Adrenal gland (tissue), 12 donors: ENCODE data around the gene SLC34A1. TPM values are rescaled to one million over a fixed set of nuclear protein-coding genes. Genes with fewer than 3 reads are reported as not detected.

Source experiments
- DNase-seq, 7 donors: peaks; one replicate each; pipeline ENCODE4 v3.0.0-alpha.2; 2019 to 2020
- H3K27ac ChIP-seq, 5 donors: fragments of 200-600 bp; sonication (generic) in 4 of 5; 1 replicate in 3 of 5; 2 replicates in 2 of 5; pipeline versions ENCODE4 v1.5.1 to v1.8.0; 2016 to 2020; ENCODE audit warnings: mild to moderate bottlenecking in 1 of 5
- H3K27me3 ChIP-seq: fragments of 200-600 bp; 2 replicates; pipeline ENCODE4 v1.8.0; 2021
- H3K36me3 ChIP-seq, 2 donors: fragments of 200-600 bp; replicated peaks in 1 of 2; 1 replicate in 1 of 2; 2 replicates in 1 of 2; pipeline versions ENCODE4 v1.5.1 to v1.8.0; 2018 to 2022
- H3K4me1 ChIP-seq, 2 donors: fragments of 200-600 bp; replicated peaks in 1 of 2; 1 replicate in 1 of 2; 2 replicates in 1 of 2; pipeline versions ENCODE4 v1.5.1 to v1.8.0; 2018 to 2021
- H3K4me3 ChIP-seq, 4 donors: fragments of 200-600 bp; sonication (generic) in 3 of 4; one replicate each; pipeline ENCODE4 v1.5.1; 2016 to 2018
- H3K9me3 ChIP-seq, 3 donors: fragments of 200-600 bp; sonication (generic) in 1 of 3; replicated peaks in 1 of 3; 1 replicate in 2 of 3; 2 replicates in 1 of 3; pipeline versions ENCODE4 v1.5.1 to v1.8.0; 2016 to 2021
- CTCF ChIP-seq, 6 experiments: fragments of 450-650 bp in 4 of 6; fragments of 200-600 bp in 2 of 6; sonication (generic) in 1 of 6; IDR thresholded peaks; 1 replicate in 5 of 6; 2 replicates in 1 of 6; pipeline versions ENCODE4 v1.5.1 to v1.8.0; 2016 to 2021; ENCODE audit warnings: antibody characterized with exemption in 6 of 6, mild to moderate bottlenecking in 2 of 6, moderate library complexity in 1 of 6
- POLR2A ChIP-seq, 2 donors: fragments of 450-650 bp; IDR thresholded peaks; one replicate each; pipeline ENCODE4 v1.6.1; 2017; ENCODE audit warnings: antibody characterized with exemption in 2 of 2, mild to moderate bottlenecking in 2 of 2, moderate library complexity in 1 of 2
- WGBS, 4 donors: extraction: QIAGEN DNeasy Blood & Tissue Kit in 2 of 4; methylation state at CpG; one replicate each; pipeline versions ENCODE4 v1.1.5 to v1.1.7; 2013 to 2017; 5-methylcytosine and 5-hydroxymethylcytosine counted together
- intact Hi-C, 2 donors: fragments of 100-400 bp; cut with DNase I; formaldehyde crosslinking; loops; one replicate each; pipeline versions ENCODE4 v1.14.1 to v1.15.0; 2022 to 2023
- polyA plus RNA-seq, 3 donors: library from polyadenylated mRNA; stranded (reverse); fragments of 200-250 nt in 2 of 3; fragments of 350-450 nt in 1 of 3; fragmentation: Illumina TruSeq in 1 of 3; extraction: RNeasy Lipid Tissue Mini Kit (QIAGEN cat#74804) in 1 of 3; gene quantifications; one replicate each; pipeline ENCODE4 v1.2.3, GENCODE V29; 2013 to 2014
- total RNA-seq, 9 donors: library from RNA; depleted of rRNA in 4 of 9; stranded (reverse); fragments of >200 nt in 4 of 9; fragments of 120-200 nt in 1 of 9; fragmentation: NEBNext Ultra II Directional in 1 of 9; extraction: Animal tissue kit (Norgen Biotek cat#: 25700) in 1 of 9; gene quantifications; one replicate each; pipeline versions ENCODE4 v1.1.0 to v1.2.4, GENCODE V29; 2013 to 2023
- donor health status: healthy with polysubstance abuse.
- donor health status: Bipolar disorder and iron deficiency.
- donor health status: DM: yes; HTN: yes; CAD: no.
- donor health status: DM: no; HTN: no; CAD: no.
- donor health status: DM: no; HTN: no; CAD: no.
- donor health status: DM: yes; HTN: yes; CAD: no.

Gene SLC34A1
- total and polyA plus RNA-seq, 12 donors: not detected

DNA sequence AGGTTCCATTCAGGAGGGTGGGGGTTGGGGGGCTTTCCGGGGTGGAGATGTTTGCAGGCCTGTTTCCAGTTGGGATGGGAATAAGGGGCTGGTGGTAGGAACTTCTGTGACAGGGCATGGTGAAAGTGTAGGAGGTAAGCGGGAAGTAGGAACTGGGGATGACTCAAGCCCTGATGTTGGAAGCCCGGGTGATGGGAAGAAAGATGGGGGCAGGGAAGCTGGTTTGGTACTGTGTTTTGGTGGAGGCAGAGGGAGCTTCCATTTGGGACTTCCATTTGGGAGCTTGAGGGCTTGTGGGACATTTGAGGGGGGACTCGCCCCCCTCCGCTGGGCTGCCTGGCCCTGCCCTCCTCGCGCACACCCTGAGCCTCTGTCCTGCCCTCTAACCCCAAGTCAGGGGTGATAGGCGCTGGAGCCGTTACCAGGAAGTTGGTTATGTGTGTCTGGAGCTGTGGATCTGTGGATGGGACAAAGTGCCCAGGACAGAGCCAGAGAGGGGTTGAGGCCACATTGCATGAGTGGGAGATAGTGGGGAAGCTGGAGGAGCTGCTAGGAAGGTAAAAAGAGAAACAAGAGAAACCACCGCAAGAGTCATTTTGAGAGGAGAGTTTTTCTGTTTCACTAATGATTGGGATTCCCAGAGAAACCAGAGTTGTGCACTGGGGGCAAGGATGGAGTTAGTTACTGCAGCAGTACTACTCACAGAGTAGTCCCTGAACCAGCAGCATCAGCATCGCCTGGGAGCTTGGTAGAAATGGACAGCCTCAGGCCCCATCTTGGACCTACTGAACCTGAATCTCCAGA is 19.9 kb upstream of the SLC34A1 start:
- no peaks in the 10 kb centered on the region for H3K27me3 ChIP-seq
- no peaks in the 10 kb centered on the region for H3K9me3 ChIP-seq
- no peak overlapping the region for H3K27ac ChIP-seq
- 65 to 76% (median 72%) methylated on average over 7 to 11 of the region's 11 CpGs for WGBS, 4 donors
- H3K4me1 ChIP-seq: peaks cover 27 to 31% of the 10 kb centered on the region in 2 donors
- no peaks in the 10 kb centered on the region for H3K36me3 ChIP-seq
- no peak for DNase-seq
- H3K4me3 ChIP-seq: no peak overlapping the region
- intact Hi-C loops: no loop called here
- no peak for TF ChIP-seq POLR2A (IDR thresholded peaks at IDR 0.05)
- no peak for TF ChIP-seq CTCF (IDR thresholded peaks at IDR 0.05)

DNA sequence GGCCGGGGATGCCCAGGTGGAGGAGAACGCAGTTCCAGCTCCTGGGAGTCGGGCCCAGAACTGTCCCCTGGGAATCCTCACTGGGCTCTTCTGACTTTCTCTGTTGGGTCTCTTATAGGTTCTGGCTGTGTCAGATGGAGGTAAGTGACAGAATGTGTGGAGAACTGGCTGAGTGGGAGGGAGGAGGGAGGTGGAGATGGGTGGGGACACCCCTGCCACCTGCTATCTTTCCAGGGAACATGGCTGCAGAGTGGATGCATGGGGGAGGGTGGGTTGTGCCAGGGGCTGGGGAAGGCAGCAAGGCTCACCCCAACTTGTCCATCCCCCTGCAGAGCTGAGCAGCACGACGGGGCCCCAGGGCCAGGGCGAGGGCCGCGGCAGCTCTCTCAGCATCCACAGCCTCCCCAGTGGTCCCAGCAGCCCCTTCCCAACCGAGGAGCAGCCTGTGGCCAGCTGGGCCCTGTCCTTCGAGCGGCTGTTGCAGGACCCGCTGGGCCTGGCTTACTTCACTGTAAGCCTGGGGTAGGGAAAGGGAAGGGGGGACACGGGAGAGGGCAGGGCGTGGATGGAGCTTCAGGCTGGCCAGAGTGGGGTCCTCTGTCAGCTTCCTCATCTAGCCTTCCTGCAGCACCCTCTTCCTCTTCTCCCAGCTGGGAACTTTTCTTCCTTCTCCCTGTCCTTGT is 18.2 kb upstream of the SLC34A1 start:
- H3K27me3 ChIP-seq: no peaks in the 10 kb centered on the region
- H3K4me1 ChIP-seq: peaks cover 27 to 36% of the 10 kb centered on the region in 2 donors
- no peak overlapping the region for H3K4me3 ChIP-seq
- TF ChIP-seq CTCF (IDR thresholded peaks at IDR 0.05) (no peak), POLR2A (IDR thresholded peaks at IDR 0.05) (no peak)
- H3K27ac ChIP-seq: peak overlapping the region; percentile 87 to 98 (median 94)
- intact Hi-C loops: no loop called here
- no peaks in the 10 kb centered on the region for H3K36me3 ChIP-seq
- no peaks in the 10 kb centered on the region for H3K9me3 ChIP-seq
- DNase-seq: peak in 2 of 7 donors; percentile 35 to 36
- 70 to 84% (median 81%) methylated on average over 5 to 14 of the region's 14 CpGs for WGBS, 4 donors

DNA sequence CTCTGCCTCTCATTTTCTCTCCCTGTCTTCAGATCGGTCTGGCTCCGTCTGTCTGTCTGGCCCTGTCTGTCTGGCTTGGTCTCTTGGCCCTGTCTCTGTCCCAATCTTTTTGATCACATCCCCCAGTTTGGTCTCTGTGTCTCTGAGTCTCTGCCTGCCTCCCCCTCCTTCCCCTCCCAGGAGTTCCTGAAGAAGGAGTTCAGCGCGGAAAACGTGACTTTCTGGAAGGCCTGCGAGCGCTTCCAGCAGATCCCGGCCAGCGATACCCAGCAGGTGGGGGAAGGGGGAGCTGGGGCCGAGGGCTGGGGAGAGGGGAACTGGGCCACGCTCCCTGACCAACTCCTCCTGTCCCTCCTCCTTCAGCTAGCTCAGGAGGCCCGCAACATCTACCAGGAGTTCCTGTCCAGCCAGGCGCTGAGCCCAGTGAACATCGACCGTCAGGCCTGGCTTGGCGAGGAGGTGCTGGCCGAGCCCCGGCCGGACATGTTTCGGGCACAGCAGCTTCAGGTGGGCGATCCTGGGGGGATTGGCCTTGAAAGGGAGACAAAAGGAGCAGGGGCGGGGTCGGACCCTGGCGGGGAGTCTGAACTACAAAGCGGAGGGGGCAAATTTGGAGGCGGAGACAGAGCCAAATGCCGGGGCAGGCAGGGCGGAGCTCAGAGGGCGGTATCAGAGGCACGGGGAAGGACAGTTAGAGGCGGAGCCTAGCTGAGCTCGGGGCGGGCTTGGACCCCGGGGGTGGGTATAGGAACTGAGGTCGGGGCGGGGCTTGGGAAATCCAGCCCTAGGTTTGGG is 17.5 kb upstream of the SLC34A1 start:
- no peaks in the 10 kb centered on the region for H3K9me3 ChIP-seq
- no peak for TF ChIP-seq CTCF (IDR thresholded peaks at IDR 0.05)
- TF ChIP-seq POLR2A (IDR thresholded peaks at IDR 0.05): peak in 1 of 2 donors; percentile 61
- 16 to 29% (median 18%) methylated on average over 16 to 36 of the region's 36 CpGs for whole genome bisulfite sequencing, 4 donors
- intact Hi-C loops: no loop called here
- peak; percentile 92 to 96 (median 93) for DNase-seq
- no peaks in the 10 kb centered on the region for H3K36me3 ChIP-seq
- peak overlapping the region in 2 of 4 donors; percentile 18 to 49 for H3K4me3 ChIP-seq
- H3K27me3 ChIP-seq: no peaks in the 10 kb centered on the region
- H3K4me1 ChIP-seq: peaks cover 27 to 36% of the 10 kb centered on the region in 2 donors
- peak overlapping the region; percentile 87 to 98 (median 94) for H3K27ac ChIP-seq
